NCI-H1048 (cell line): ENCODE results near the gene UNC13C.
"Not testable (repeated sequence)": the region's sequence is repeated elsewhere in the genome, so short reads cannot be mapped to it uniquely, and the experiment has no call there.

Experiments
- DNase-seq: peaks from one replicate; lab custom pipeline; 2025; lab: John Stamatoyannopoulos, UW

The UNC13C gene

DNA sequence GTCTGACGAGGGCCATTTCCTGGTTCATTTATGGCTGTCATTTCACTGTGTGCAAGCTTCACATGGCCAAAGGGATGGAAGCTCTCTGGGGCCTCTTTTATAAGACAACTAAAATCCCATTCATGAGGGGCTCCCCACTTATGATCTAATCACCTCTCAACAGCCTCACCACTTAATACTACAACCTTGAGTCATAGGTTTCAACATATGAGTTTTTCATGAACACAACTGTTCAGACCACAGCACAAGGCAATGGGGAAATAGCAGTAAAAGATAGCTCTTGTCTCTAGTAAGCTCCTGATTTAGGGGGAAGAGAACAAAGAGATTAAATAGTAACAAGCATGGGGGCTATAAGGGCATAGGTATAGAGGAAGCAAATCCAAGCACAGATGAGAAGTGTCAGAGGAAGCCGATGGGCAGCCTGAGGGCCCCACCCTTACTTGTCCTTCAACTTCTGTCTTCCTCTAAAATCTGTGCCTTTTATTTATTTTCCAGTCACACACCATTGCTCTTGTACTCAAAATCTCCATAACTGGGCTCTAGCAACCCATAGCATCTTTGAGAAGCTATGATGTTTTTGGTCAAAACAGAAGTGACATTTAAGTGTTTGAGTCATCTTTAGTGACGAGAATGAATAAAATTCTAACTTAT is 329.1 kb downstream of the UNC13C start:
- DNase-seq = no peak

DNA sequence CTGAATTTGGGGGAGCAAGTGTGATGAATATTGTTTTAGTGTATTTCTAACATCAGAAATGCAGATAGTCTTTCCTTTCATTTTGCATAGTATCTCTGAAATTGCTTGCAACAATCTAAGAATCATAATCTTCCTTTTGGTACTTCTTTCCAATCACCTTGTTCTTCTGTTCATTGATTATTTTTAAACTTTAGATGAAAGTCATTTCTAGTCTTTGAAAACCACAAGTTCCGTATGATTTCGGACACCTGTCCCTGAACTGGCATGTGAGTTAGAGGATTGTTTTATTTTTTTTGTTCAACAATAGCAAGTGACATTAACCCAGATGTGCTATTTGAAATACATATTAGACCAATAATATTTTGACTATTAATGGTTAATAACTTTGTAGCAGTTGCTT is 329.7 kb downstream of the UNC13C start:
- no peak for DNase-seq

DNA sequence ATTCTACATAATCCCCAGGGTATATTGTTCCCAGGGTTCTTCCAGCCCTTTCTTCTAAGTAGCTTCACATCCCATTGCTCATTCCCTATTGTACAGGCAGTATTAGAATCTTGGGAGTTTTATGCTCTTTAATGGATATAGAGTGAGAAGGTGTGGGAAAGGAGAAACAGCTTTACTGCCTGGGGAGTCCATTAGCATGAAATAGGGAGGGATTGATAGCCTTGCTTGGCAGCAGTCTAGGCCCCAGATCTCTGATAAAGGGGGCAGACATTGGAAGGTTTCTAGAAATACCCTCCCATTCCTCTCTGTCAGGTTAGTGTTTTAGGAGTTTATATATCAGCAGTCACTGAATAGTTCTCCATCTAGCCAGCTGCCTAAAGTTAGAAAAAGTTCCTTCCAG is 334.3 kb downstream of the UNC13C start:
- no peak for DNase-seq

DNA sequence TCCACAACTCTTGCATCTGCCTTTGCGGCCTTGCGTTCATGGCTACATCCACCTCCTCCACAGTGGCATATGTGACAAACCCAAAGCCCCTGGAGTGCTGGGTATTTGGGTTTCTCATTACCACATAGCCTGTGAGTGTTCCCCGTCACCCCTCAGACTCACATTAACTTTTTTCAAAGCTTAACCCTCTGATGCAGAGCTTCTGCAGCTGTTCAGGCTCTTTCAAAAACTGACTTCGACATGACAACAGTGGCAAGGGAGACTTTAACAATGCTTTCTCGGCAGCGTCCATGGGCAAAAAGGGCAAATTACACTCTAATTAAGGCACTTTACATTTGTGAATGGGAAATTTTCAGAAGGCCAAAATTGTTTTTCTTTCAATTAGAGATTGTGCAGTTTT is 343.2 kb downstream of the UNC13C start:
- no peak for DNase-seq

DNA sequence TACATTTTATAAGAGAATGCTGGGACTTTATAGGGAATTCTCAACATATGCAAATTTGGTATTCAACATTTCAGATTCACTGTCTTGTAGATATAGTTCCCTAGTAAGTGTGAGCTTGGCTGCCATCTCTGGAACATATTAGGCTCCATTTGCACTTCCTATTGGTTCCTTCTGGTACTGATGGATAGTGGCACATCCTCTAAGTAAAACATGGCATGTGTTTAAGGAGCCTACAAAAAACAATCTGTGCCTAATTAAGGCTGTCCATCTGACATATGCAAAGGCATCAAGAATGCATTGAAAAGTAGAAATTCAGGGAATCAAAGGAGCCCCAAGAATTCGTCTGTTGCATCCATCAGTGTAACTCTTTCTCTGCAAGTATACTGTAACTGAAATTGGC is 344.1 kb downstream of the UNC13C start:
- DNase-seq = no peak

DNA sequence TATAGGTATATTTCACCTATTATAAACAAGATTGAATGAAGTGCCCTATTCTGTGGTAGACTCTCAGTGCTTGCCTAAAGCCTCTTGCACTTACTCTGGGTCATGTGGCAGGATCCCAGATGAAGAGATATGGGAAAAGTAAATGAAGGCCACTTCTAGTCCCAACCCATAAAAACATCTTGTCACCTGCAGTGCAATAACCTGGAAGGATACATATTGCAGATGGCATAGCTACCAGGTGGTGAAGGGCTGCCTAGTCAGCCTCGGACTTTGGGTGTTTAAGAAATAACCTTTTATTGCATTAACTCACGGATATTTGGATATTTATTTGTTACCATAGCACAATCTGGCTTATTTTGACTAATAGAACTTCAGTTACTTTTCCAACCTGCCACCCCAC is 367.1 kb downstream of the UNC13C start:
- DNase-seq = no peak

DNA sequence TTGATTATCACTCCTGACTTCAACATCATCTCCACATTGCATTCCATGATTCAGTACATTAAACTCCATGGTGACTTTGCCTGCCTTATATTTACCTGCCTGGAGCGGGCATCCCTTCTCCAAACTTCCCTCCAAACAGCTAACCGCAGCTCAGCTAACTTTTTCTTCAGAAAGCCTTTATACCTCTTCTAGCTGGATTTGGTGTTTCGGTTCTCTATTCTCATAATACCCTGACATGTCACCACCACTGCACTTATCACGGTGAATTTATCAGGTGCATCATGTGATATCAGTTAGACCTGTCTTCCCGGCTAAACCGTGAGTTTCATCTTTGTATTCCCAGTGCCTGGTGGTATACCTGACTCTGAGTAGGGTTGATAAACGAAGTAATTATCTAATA is 367.6 kb downstream of the UNC13C start:
- DNase-seq = no peak

DNA sequence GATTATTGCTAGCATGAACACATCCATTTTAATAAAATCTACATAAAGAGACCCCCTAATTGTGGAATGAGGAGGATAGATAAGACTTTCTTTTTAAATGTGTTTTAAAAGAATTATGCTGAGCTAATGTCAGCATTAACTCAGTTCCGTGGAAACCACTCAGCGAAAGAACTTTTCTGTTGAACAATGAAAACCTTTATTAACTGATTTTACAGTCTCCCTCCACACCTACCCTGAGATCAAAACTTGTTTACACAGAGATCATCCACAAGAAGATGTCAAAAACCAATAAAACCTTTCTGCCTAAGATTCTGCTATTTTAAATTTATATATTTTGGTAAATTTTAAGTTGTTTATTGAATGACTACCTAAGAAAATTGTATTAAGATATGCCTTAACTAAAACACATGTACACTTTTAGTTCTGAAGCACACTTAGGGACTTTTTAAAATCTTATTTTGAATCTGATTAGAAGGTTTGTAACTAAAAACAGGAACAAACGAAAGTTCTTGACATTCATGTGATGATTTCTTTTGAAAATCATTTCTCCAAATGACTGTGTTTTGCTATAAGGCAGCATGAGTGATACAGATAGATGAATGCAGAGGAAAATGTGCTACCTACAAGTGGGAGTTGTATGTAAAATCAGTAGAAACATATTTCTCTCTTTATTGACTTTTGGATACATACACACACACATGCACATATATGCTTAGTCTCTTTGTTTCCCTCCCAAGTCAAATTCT is 369.0 kb downstream of the UNC13C start:
- DNase-seq = no peak

DNA sequence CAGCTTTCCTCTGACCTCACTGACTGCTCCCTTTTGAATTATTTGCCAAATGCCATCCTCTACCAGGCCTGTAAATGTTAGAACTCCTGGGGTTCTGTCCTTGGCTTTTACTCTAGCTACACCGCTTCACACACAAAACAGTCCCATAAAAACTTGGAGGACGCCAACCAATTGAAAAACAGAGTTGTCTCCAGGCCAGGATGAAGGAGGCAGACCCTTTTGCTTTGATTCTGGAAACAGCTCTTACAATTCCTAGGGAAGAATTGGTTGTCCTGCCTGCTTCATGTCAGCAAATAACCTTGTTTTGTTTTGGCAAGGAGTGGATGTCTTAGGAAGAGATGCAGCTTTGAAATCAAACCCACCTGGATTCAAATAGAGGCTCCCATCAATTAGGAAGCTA is 375.5 kb downstream of the UNC13C start:
- DNase-seq = no peak

DNA sequence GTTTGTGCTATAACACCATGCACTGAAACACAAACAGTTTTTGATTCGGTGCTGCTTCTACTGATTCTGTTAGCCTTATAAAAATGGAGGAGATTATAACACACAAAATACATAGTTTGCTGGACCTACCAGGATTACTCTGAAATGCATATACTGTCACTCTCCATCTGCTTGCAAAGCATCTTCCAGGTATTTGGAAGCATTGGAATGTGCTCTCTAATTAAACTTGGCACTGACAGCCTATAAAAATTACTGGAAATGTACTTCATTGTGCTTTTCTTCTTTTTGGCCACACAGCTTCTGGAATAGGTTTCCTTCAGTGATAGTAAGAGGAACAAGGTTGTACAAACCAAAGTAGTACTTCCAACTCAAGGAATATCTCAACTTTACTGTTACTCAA is 376.1 kb downstream of the UNC13C start:
- DNase-seq = no peak

DNA sequence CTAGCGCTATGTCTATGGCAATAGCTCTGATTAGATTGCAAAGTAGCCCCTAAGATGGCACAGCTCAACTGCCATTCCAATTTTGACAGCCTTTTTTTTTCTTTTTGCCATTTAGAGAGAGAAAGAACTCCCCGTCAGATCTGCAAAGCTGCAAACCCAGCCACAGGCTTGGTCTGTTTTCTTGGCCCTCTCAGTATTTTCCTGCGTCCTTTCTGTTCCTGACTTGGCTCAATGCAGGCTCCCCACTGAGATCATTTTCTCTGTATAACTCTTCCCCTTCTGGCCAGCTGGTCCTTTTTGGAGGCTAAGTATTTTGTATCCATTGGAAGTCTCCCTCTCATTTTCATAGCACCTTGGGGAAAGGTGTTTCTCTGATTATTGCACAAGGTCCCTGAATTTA is 386.7 kb downstream of the UNC13C start:
- no peak for DNase-seq

DNA sequence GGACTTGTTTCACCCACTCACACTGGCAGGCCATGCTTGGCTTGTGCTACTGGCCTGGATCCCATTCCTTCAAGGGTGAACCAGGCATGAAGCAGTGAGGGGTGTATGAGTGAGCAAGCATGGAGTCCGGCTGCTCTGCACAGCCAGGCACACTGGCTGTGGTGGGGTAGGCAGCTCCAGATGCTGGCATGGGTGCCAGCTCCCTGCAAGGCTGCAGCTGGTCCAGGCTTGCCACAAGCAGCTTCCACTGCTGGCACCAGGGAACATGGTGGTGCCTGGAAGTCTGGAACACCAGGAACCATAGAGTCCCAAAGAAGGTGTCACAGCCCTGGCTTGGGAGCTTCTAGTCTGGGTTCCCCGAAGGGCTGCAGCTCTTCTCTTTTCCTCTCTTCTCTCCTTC is 395.1 kb downstream of the UNC13C start:
- no peak for DNase-seq

DNA sequence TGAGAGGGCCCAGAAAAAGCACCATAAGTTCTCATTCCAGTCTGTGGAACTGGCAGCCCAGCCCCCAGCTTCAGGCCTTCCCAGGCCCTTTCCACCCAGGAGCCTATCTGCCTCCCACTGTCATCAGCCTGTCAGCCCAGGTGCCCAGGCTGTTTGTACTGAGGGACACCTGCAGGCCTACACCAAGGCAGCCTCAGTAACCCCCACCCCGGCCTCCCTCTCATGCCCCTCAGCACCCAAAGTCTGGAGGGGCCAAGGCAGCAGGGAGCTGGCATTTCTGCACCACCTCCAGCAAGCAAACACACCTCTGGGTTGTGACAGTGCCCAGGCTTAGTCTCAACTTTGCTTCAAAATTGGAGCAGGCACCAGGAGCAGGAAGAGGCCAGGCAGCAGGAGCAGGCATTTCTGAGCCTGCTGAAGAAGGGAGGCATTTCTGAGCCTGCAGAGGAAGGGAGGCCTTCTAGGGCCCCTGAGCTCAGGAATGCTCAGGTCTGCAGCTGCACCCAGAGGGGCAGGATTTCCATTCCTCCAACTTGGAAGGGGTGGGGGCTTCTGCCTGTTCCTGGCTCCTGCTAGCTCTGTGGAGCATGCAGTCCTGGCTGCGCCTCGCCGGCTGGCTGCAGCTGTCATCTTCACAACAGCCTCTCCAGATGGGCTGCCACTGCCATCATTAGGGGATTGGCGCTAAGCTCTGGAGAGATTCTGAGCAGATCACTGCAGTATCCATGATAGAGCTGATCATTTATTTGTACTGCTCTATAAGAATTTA is 396.1 kb downstream of the UNC13C start:
- DNase-seq = no peak

DNA sequence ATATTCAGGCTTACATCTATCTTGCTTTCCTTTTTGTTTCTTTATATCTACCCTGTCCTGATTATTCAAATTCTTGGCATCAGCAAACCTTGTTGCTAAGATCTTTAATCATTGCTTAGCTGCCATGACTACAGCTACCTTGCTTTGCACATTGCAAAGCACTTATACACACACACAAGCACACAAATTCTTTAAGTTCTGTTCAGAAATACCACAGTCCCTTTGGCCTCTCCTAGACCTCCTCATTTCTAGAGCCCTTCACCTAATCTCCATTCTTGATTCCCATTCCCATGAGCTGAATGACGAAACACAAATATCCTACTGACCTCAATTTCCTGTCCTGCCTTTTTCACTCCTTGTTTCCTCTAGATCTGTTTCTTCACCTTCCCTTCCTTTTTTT is 409.6 kb downstream of the UNC13C start:
- no peak for DNase-seq

DNA sequence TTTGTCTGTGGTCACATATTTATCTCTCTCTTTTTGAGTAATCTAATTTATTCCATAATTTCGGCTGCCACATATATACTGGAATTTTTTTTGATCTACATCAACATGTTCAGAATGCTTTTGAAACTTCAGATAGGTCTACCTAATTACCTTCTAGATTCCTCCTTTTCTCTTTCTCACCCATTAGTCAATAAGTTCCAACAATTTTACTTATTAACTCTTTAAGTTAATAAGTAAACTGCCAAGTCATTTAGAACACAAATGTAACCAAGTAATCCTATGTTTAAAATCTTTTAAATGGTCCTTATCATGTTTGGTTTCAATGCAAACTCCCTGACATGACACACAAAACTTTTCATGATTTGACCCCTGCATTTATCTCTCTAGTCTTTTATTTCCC is 410.5 kb downstream of the UNC13C start:
- DNase-seq = no peak

DNA sequence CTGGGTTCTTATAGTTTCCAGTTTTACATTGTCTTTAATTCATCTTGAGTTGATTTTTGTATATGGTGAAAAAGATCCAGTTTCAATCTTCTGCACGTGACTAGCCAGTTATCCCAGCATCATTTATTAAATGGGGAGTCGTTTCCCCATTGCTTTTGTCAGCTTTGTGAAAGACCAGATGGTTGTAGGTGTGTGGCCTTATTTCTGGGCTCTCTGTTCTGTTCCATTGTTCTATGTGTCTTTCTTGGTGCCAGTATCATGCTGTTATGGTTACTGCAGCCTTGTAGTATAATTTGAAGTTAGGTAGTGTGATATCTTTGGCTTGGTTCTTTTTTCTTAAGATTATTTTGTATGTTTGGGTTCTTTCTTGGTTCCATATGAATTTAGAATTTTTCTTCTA is 432.2 kb downstream of the UNC13C start:
- DNase-seq = no peak

DNA sequence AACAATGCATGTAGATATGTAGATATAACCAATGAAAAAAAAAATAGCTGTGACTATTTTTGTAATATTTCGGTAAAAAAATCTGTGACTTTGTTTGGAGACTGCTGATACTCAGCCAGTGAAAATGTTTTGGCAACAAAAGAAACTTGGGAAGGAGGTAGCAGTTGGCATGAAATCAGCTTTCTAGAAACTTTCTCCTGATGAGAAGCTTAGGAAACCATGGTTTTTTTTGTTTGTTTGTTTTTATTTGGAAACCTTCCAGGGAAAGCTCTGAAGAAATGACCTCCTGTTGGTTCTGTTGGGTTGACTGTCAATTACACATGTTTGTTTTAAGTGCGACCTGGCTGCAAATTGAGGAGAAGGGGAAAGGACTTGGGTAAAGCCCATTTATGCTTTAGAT is 445.9 kb downstream of the UNC13C start:
- DNase-seq = no peak

DNA sequence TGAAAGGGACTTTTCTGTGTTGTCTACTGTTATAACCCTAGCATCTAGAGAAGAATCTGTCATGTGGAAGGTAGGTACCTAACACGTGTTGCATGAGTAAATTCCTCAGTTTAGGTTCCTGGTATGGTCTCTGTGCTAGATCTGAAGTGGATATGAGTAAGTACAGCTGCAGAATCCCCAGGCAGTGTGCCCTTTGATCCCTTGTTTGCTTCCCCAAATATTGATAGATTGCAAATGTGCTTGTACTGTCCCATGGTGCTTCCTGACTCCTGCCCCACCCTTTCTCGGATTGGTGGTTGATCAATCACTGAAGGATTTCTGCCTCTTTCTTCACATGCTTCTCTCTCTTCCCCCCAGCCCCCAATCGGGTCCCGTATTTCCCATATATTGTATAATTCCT is 450.4 kb downstream of the UNC13C start:
- no peak for DNase-seq

DNA sequence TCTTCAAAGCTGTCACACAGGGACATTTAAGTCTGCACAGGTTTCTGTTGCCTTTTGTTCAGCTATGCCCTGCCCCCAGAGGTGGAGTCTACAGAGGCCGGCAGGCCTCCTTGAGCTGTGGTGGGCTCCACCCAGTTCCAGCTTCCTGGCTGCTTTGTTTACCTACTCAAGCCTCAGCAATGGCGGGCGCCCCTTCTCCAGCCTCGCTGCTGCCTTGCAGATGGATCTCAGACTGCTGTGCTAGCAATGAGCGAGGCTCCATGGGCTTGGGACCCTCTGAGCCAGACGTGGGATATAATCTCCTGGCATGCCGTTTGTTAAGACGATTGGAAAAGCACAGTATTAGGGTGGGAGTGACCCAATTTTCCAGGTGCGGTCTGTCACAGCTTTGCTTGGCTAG is 472.0 kb downstream of the UNC13C start:
- DNase-seq = not testable (repeated sequence)

DNA sequence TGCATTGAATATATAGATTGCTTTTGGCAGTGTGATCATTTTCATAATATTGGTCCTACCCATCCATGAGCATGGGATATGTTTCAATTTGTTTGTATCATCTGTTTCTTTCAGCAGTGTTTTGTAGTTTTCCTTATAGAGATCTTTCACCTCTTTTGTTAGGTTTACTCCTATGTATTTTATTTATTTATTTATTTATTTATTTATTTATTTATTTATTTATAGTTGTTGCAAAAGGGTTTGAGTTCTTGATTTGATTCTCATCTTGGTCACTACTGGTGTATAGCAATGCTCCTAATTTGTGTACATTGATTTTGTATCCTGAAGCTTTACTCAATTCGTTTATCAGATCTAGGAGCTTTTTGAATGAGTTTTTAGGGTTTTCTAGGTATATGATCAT is 478.2 kb downstream of the UNC13C start:
- DNase-seq = no peak

DNA sequence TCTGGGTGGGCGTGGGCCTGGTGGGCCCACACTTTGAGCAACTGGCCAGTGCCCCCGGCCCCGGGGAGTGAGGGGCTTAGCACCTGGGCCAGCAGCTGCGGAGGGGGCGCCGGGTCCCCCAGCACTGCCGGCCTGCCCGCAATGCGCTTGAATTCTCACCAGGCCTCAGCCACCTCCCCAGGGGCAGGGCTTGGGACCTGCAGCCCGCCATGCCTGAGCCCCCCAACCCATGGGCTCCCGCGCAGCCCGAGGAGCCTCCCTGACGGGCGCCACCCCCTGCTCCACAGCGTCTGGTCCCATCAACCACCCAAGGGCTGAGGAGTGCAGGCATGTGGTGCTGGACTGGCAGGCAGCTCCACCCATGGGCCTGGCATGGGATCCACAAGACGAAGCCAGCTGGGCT is 484.3 kb downstream of the UNC13C start:
- DNase-seq = no peak

DNA sequence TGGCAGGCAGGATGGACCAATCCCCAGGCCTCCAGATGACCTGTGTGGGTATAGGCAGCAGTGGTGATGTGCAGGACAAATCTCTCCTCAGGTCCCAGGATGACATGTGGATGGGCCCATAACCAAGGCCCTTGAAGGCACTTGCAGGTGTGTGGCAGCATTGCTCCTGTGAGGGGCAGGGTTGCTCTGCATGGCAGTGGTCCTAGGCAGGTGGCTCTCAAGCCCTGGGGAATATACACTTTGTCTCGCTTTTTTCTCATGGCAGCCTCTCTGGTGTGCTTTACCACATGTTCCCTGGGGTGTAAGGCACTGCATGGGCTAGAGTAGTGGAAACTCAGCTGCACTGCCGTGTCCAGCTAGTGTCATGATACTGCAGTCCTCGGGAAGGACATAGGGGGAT is 503.6 kb downstream of the UNC13C start:
- DNase-seq = no peak

DNA sequence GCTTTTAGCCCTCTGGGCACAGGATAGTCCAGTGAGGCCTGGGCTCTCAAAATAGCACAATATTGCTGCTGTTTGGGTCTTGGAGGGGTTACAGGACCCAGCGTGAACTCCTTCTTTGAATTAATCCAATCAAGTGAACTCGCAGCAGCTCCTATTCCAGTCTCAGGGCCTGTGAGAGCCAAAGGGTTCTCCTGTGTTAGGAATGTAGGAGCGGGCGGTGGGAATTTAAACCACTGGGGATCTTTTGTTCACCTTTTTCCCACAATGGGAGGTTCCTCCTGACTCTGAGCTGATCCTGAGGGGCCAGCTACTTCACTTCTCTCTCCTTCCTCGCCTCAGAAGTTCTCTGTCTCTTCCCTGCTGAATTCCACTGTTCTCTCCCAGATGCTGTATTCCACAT is 504.0 kb downstream of the UNC13C start:
- DNase-seq = no peak
